IPS-18a (cell line): ENCODE results near the gene RYR2.
"Not testable (repeated sequence)": the region's sequence is repeated elsewhere in the genome, so short reads cannot be mapped to it uniquely, and the experiment has no call there.

Source experiments
- H3K27ac ChIP-seq: one replicate; pipeline ENCODE4 v1.5.1; 2013; ENCODE audit warnings: low read length
- H3K27me3 ChIP-seq: one replicate; pipeline ENCODE4 v1.6.1; 2013; ENCODE audit warnings: mild to moderate bottlenecking, low read length; ENCODE audit not compliant: control insufficient read depth, insufficient read depth
- H3K36me3 ChIP-seq: one replicate; pipeline ENCODE4 v1.6.1; 2013; ENCODE audit warnings: low read depth, low read length; ENCODE audit not compliant: control insufficient read depth
- H3K4me1 ChIP-seq: one replicate; pipeline ENCODE4 v1.6.1; 2013; ENCODE audit warnings: low read depth, low read length; ENCODE audit not compliant: control insufficient read depth
- H3K4me3 ChIP-seq: one replicate; pipeline ENCODE4 v1.5.1; 2013; ENCODE audit warnings: low read length
- H3K9ac ChIP-seq: one replicate; pipeline ENCODE4 v1.6.1; 2013; ENCODE audit warnings: mild to moderate bottlenecking, low read length, moderate library complexity
- H3K9me3 ChIP-seq: one replicate; pipeline ENCODE4 v1.6.1; 2013; ENCODE audit warnings: low read depth, low read length; ENCODE audit not compliant: control insufficient read depth

The RYR2 gene

DNA sequence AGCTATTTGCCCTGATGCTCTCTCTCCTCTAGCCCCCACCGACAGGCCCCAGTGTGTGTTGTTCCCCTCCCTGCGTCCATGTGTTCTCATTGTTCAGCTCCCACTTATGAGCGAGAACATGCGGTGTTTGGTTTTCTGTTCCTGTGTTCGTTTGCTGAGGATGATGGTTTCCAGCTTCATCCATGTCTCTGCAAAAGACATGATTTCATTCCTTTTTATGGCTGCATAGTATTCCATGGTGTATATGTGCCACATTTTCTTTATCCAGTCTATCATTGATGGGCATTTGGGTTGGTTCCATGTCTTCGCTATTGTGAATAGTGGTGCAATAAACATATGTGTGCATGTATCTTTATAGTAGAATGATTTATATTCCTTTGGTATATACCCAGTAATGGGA, 110.0 kb downstream of the RYR2 start:
- not testable (repeated sequence) for H3K36me3 ChIP-seq, H3K27me3 ChIP-seq, H3K9ac ChIP-seq, H3K9me3 ChIP-seq, H3K4me1 ChIP-seq, H3K4me3 ChIP-seq, H3K27ac ChIP-seq

DNA sequence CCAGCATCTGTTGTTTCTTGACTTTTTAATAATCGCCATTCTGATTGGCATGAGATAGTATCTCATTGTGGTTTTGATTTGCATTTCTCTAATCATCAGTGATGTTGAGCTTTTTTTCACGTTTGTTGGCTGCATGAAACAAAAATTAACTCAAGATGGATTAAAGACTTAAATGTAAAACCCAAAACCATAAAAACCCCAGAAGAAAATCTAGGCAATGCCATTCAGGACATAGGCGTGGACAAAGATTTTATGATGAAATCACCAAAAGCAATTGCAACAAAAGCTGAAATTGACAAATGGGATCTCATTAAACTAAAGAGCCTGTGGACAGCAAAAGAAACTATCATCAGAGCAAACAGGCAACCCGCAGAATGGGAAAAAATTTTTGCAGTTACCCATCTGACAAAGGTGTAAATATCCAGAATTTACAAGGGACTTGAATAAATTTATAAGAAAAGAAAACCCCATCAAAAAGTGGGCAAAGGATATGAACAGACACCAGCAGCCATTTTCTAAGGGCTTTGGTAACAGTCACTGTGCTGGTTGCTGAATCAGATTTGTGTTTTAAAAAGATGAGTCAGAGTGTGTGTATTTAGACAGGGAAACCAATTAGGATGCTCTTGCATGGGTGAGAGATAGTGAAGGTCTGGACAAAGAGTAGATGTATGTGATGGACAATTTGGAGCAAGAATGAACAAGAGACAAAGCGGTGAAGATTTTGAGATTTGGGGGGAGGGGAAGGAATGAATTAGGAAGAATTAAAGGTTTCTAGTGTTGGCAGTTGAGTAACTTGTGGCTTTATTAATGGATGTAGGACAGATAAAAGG, 110.7 kb downstream of the RYR2 start:
- Histone ChIP-seq H3K27ac (no peak overlapping the region), H3K4me3 (no peak overlapping the region), H3K4me1 (peaks cover 6% of the 10 kb centered on the region), H3K9me3 (no peaks in the 10 kb centered on the region), H3K36me3 (no peaks in the 10 kb centered on the region), H3K27me3 (no peaks in the 10 kb centered on the region), H3K9ac (no peak overlapping the region)

- Histone ChIP-seq H3K9ac (no peak overlapping the region), H3K27ac (no peak overlapping the region), H3K4me3 (no peak overlapping the region), H3K9me3 (no peaks in the 10 kb centered on the region), H3K36me3 (no peaks in the 10 kb centered on the region), H3K4me1 (peaks cover 6% of the 10 kb centered on the region), H3K27me3 (no peaks in the 10 kb centered on the region)
These were observed 112.2 kb downstream of the RYR2 start for GRCh38 chr1:237154157-237154556.

DNA sequence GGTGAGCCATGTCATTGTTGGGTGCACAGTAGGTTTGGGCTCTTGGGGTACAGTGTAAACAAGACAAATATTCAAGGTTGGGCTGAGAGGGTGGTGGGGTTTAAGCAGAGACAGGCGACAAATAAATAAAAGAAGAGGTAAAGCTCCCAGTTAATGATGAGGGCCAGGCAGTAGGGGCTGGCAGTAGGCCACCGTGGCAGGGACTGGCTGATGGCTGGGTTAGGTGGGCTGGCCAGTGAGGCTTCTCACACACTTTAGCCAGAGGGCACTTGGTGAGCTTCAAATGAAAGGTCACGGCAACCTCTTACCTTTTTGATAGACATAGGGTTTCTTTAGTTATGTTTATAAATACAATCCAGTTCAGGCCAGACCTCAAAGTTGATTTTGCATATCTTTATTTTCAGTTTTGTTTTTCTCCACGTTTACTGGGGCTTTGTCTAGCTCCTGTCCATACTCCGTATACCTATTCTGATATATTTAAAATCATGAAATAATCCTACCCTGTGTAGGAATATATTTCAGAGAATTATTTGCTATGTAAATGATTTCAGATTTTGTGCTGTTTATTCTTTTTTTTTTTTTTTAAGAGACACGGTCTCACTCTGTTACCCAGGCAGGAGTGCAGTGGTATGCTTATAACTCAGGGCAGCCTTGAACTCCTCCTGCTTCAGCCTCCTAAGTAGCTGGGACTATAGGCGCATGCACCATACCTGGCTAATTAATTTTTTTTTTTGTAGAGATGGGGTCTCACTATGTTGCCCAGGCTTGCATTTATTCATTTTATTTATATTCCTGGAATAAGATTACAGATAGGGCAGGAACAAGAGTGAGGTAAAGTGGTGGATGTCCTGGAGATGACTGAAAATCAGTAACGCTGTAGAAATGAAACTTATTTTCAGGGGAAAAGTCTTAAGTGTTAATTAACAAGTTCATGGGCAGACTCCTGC, 122.7 kb downstream of the RYR2 start:
- H3K36me3 ChIP-seq, result no peaks in the 10 kb centered on the region
- H3K27me3 ChIP-seq, result no peaks in the 10 kb centered on the region
- H3K27ac ChIP-seq, result no peak overlapping the region
- H3K9me3 ChIP-seq, result no peaks in the 10 kb centered on the region
- H3K9ac ChIP-seq, result no peak overlapping the region
- H3K4me1 ChIP-seq, result no peaks in the 10 kb centered on the region
- no peak overlapping the region for H3K4me3 ChIP-seq

DNA sequence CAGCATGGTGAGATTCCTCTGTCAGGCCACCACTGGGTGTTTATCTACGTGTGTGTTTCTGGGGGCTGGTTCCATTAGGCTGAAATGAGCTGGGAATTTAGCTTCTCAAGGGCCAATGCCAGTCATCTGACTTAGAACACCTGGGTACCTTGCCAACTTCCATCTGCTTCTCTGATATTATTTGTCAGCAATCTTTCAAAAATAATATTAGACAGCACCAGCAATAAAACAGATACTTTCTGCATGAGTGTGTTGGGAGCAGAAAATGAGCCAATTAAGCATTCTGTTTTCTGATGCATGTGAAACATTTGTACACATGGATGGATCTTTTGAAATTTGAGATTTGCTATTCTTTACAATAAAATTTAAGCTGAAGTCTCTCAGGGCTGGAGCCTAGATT, 124.1 kb downstream of the RYR2 start:
- H3K9ac ChIP-seq, result no peak overlapping the region
- no peaks in the 10 kb centered on the region for H3K27me3 ChIP-seq
- H3K36me3 ChIP-seq, result no peaks in the 10 kb centered on the region
- no peaks in the 10 kb centered on the region for H3K4me1 ChIP-seq
- H3K27ac ChIP-seq, result no peak overlapping the region
- H3K9me3 ChIP-seq, result no peaks in the 10 kb centered on the region
- H3K4me3 ChIP-seq, result no peak overlapping the region

- Histone ChIP-seq H3K27ac (no peak overlapping the region), H3K27me3 (no peaks in the 10 kb centered on the region), H3K36me3 (no peaks in the 10 kb centered on the region), H3K9ac (no peak overlapping the region), H3K4me1 (no peaks in the 10 kb centered on the region), H3K4me3 (no peak overlapping the region), H3K9me3 (no peaks in the 10 kb centered on the region)
These were observed 124.7 kb downstream of the RYR2 start for GRCh38 chr1:237166593-237167101.

- Histone ChIP-seq H3K9ac (no peak overlapping the region), H3K4me1 (no peaks in the 10 kb centered on the region), H3K4me3 (no peak overlapping the region), H3K36me3 (no peaks in the 10 kb centered on the region), H3K9me3 (no peaks in the 10 kb centered on the region), H3K27me3 (no peaks in the 10 kb centered on the region), H3K27ac (no peak overlapping the region)
These were observed 128.2 kb downstream of the RYR2 start for GRCh38 chr1:237170149-237170548.

- Histone ChIP-seq H3K9ac (no peak overlapping the region), H3K4me1 (no peaks in the 10 kb centered on the region)
These were observed 129.6 kb downstream of the RYR2 start for GRCh38 chr1:237171454-237172117.

DNA sequence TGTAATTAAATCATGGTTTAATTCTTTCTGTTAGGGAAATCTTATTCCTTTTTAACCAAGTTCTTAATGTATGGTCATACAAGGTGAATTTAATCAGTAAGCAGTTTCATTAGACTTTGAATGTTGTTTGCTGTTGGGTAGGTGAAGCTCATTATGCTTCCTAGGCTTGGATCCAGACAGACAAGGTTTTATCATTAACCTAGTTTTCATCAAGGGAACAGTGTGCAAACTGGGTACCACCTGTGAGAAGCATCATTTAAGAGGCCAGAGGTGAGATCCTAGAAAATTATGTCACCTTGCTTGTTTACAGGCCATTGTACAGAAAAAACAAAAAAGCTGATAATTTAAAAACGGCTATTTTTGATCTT, 130.1 kb downstream of the RYR2 start:
- no peaks in the 10 kb centered on the region for H3K36me3 ChIP-seq
- no peak overlapping the region for H3K9ac ChIP-seq
- no peaks in the 10 kb centered on the region for H3K4me1 ChIP-seq
- no peak overlapping the region for H3K27ac ChIP-seq
- H3K27me3 ChIP-seq, result no peaks in the 10 kb centered on the region
- H3K4me3 ChIP-seq, result no peak overlapping the region
- no peaks in the 10 kb centered on the region for H3K9me3 ChIP-seq

More at GRCh38 chr1:237171454-237172117, 129.6 kb downstream of the RYR2 start:
- H3K36me3 ChIP-seq, result no peaks in the 10 kb centered on the region
- no peak overlapping the region for H3K27ac ChIP-seq
- no peak overlapping the region for H3K4me3 ChIP-seq
- no peaks in the 10 kb centered on the region for H3K9me3 ChIP-seq
- H3K27me3 ChIP-seq, result no peaks in the 10 kb centered on the region

DNA sequence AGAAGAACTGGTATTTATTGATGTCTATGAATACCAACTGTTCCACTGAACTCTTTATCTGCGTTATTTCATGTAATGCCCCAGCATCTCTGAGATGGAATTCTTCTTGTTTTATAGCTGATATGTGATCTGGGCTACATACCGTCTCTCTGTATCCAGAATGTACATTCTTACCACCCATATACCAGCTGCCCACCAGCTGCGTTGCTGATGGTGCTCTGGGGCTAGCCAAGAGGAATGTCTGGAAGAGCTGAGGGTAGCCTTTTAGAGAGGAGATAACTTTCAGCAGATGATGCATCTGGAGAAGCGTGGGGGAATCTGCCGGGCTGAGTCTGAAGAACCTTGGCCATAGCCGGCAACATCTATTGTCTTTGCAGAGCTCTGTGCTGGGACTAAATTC, 137.5 kb downstream of the RYR2 start:
- no peak overlapping the region for H3K4me3 ChIP-seq
- H3K9me3 ChIP-seq, result no peaks in the 10 kb centered on the region
- H3K27ac ChIP-seq, result no peak overlapping the region
- no peaks in the 10 kb centered on the region for H3K27me3 ChIP-seq
- H3K4me1 ChIP-seq, result peaks cover 10% of the 10 kb centered on the region
- no peak overlapping the region for H3K9ac ChIP-seq
- no peaks in the 10 kb centered on the region for H3K36me3 ChIP-seq

GRCh38 chr1:237180256-237180655, 138.3 kb downstream of the RYR2 start:
- peaks cover 10% of the 10 kb centered on the region for H3K4me1 ChIP-seq
- H3K27ac ChIP-seq, result no peak overlapping the region
- no peaks in the 10 kb centered on the region for H3K9me3 ChIP-seq
- no peak overlapping the region for H3K9ac ChIP-seq
- no peaks in the 10 kb centered on the region for H3K36me3 ChIP-seq
- H3K27me3 ChIP-seq, result no peaks in the 10 kb centered on the region
- H3K4me3 ChIP-seq, result no peak overlapping the region
